Right lobe of liver (tissue), 4 donors: ENCODE data around the gene THRAP3.

ENCODE experiments used
- CTCF ChIP-seq, 4 donors: fragments of 200-600 bp in 3 of 4; fragments of 450-650 bp in 1 of 4; IDR thresholded peaks; one replicate each; pipeline versions ENCODE4 v1.5.1 to v1.8.0; 2016 to 2022; ENCODE audit warnings: antibody characterized with exemption in 4 of 4, mild to moderate bottlenecking in 2 of 4
- POLR2A ChIP-seq: fragments of 450-650 bp; IDR thresholded peaks from one replicate; pipeline ENCODE4 v1.6.1; 2017; ENCODE audit warnings: antibody characterized with exemption, mild to moderate bottlenecking
- donor health status: DM: no; HTN: no; CAD: no.
- donor health status: DM: no; HTN: no; CAD: no.
- donor health status: DM: no; HTN: yes; CAD: no.

GRCh38 chr1:36342426-36343185 is 118.4 kb downstream of the THRAP3 start:
- TF ChIP-seq POLR2A: no peak
- TF ChIP-seq CTCF (IDR thresholded peaks at IDR 0.05): peak; percentile 54 to 69 (median 58)
